Measurements from ENCODE around the gene IL1R1. TPM values are rescaled to one million over a fixed set of nuclear protein-coding genes. Genes with fewer than 3 reads are reported as not detected.

IL1R1 gene
- total RNA-seq, 1 donor from 2014 or later = 1.7 TPM

DNA sequence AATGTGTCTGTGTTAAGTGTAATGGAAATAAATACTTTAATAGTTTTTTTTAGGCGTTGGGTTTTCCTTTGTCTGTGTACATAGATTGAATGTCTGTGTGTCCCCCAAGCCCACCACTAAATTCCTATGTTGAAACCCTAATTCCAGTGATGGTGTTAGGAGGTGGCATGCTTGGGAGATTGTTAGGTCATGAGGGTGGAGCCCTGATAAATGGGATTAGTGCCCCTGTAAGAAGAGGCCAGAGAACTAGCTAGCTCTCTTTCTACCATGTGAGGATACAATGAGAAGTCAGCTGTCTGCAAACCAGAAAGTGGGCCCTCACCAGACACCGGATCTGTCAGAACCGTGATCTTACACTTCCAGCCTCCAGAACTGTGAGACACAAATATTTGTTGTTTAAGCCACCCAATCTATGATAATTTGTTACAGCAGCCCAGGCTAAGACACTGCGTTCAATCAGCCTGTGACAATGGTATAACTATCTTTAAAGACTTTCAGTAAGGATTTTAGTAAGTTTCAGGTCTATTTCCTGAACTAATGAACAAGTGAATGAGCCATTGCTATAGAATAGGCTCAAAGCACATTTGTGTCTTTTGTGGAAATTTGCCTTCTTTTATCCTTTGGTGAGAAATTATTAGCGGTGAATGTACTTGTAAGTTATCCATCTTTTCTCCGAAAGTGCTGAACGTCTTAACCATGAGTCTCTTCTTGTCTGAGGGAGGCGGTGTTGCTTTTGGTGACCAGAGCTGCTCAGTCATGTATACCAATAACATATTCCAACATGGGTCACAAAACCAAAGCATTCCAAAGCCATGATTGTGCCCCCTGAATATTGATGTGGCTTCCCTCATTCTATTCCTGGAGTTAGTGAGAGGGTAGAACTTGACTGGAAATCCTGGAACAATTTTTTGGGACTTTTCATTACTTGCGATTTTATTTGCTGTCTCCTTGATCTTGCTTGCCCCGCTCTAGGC lies 29.6 kb upstream of the IL1R1 start:
- TF ChIP-seq, protein P1, sequence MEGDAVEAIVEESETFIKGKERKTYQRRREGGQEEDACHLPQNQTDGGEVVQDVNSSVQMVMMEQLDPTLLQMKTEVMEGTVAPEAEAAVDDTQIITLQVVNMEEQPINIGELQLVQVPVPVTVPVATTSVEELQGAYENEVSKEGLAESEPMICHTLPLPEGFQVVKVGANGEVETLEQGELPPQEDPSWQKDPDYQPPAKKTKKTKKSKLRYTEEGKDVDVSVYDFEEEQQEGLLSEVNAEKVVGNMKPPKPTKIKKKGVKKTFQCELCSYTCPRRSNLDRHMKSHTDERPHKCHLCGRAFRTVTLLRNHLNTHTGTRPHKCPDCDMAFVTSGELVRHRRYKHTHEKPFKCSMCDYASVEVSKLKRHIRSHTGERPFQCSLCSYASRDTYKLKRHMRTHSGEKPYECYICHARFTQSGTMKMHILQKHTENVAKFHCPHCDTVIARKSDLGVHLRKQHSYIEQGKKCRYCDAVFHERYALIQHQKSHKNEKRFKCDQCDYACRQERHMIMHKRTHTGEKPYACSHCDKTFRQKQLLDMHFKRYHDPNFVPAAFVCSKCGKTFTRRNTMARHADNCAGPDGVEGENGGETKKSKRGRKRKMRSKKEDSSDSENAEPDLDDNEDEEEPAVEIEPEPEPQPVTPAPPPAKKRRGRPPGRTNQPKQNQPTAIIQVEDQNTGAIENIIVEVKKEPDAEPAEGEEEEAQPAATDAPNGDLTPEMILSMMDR (IDR thresholded peaks at IDR 0.05) = no peak
- no peak for TF ChIP-seq EZH2 (IDR thresholded peaks at IDR 0.05)
- TF ChIP-seq EZH2phosphoT487 (IDR thresholded peaks at IDR 0.05) = no peak
- Histone ChIP-seq H4K20me1 (ENCODE audit: low read depth) (no peaks in the 10 kb centered on the region), H3K36me3 (no peaks in the 10 kb centered on the region), H3K27ac (no peak overlapping the region), H3K4me2 (no peak overlapping the region), H3K4me3 (no peak overlapping the region), H3K9ac (no peak overlapping the region), H2AFZ (replicated peaks) (no peak overlapping the region), H3F3A (ENCODE audit: low read depth) (no peaks in the 10 kb centered on the region), H3K4me1 (peaks cover 6% of the 10 kb centered on the region), H3K79me2 (ENCODE audit: low read depth) (no peaks in the 10 kb centered on the region), H3K27me3 (no peaks in the 10 kb centered on the region), H3K9me3 (ENCODE audit: low read depth) (no peaks in the 10 kb centered on the region)
- Mint-ChIP-seq H3K4me3 (no peak overlapping the region), H3K4me1 (peaks cover 23% of the 10 kb centered on the region), H3K9me3 (peaks cover 7% of the 10 kb centered on the region), H3K27ac (no peak overlapping the region), H3K36me3 (no peaks in the 10 kb centered on the region), H3K27me3 (ENCODE audit: insufficient read depth, low read depth) (peaks cover 3% of the 10 kb centered on the region)
- no peak for DNase-seq (ENCODE audit: low spot score)

DNA sequence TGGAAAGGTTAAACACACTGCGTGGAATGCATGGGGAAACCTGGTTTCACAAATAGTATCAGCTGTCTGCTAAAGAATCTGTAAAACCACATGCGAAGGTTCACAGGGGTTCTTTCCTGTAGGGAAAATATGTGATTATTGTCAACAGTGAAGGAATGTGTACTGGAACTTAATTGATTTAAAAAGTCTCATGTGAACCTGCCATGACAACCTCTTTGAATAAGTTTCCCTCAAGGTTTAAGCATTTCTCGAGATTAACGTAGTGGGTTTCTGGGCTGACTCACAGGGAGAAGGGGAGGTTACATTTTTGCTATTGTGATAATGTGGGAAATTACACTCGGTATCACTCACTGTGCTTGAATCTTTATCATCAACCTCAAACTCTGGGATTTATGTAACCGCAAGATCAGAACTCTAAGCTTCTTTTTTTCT lies 28.2 kb upstream of the IL1R1 start:
- H3K4me2 ChIP-seq = no peak overlapping the region
- no peaks in the 10 kb centered on the region for H3K9me3 ChIP-seq (ENCODE audit: low read depth)
- peaks cover 6% of the 10 kb centered on the region for H3K4me1 ChIP-seq
- H3K27ac ChIP-seq = no peak overlapping the region
- no peaks in the 10 kb centered on the region for H3F3A ChIP-seq (ENCODE audit: low read depth)
- H3K36me3 ChIP-seq = no peaks in the 10 kb centered on the region
- H3K4me3 Mint-ChIP-seq = no peak overlapping the region
- H3K4me1 Mint-ChIP-seq = peaks cover 23% of the 10 kb centered on the region
- H3K27me3 ChIP-seq = no peaks in the 10 kb centered on the region
- no peak overlapping the region for H3K4me3 ChIP-seq
- peaks cover 7% of the 10 kb centered on the region for H3K9me3 Mint-ChIP-seq
- no peak for DNase-seq (ENCODE audit: low spot score)
- H3K79me2 ChIP-seq (ENCODE audit: low read depth) = no peaks in the 10 kb centered on the region
- H3K27ac Mint-ChIP-seq = no peak overlapping the region
- TF ChIP-seq, protein P1 (IDR thresholded peaks at IDR 0.05) = no peak
- TF ChIP-seq EZH2 (IDR thresholded peaks at IDR 0.05) (no peak), EZH2phosphoT487 (IDR thresholded peaks at IDR 0.05) (no peak)
- no peaks in the 10 kb centered on the region for H4K20me1 ChIP-seq (ENCODE audit: low read depth)
- H3K9ac ChIP-seq = no peak overlapping the region
- no peaks in the 10 kb centered on the region for H3K36me3 Mint-ChIP-seq
- H2AFZ ChIP-seq (replicated peaks) = no peak overlapping the region
- peaks cover 3% of the 10 kb centered on the region for H3K27me3 Mint-ChIP-seq (ENCODE audit: insufficient read depth, low read depth)

DNA sequence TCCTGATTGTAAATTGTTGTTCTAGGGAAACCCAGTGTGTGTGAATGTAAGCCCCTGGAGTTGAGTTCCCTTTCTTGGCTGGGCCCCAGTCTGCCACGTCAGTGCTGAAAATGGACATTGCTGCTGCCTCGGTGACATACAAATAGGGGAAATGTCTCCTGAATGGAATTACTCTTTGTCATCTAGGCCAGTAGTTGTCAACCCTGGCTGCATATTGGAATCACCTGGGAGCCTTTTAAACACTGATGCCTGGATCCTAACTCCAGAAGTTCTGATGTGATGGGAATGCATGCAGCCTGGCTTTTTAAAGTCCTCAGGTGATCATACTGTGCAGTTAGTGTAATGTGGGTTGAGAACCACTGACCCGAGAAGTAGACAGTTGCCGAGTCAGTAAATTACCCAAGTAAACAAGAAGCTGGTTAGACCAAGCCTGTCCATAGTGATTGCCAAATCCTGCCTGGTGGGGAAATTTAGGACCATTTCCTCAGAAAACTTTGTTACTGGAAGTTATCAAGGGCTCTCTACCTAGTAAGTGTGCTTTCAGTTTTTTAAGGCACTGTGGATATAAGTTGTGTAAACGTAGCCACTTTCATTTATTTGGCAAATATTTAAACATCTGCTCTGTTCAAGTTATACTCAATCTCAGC lies 27.6 kb upstream of the IL1R1 start:
- Histone ChIP-seq H3K9ac (no peak overlapping the region), H3K4me1 (peaks cover 6% of the 10 kb centered on the region), H3K79me2 (ENCODE audit: low read depth) (no peaks in the 10 kb centered on the region), H3K4me3 (no peak overlapping the region), H3F3A (ENCODE audit: low read depth) (no peaks in the 10 kb centered on the region), H2AFZ (replicated peaks) (no peak overlapping the region), H3K27me3 (no peaks in the 10 kb centered on the region), H3K36me3 (no peaks in the 10 kb centered on the region), H3K27ac (no peak overlapping the region), H3K9me3 (ENCODE audit: low read depth) (no peaks in the 10 kb centered on the region), H3K4me2 (no peak overlapping the region), H4K20me1 (ENCODE audit: low read depth) (no peaks in the 10 kb centered on the region)
- Mint-ChIP-seq H3K27me3 (ENCODE audit: insufficient read depth, low read depth) (peaks cover 3% of the 10 kb centered on the region), H3K9me3 (peaks cover 7% of the 10 kb centered on the region), H3K36me3 (no peaks in the 10 kb centered on the region), H3K4me1 (peaks cover 23% of the 10 kb centered on the region), H3K27ac (no peak overlapping the region), H3K4me3 (no peak overlapping the region)
- DNase-seq (ENCODE audit: low spot score) = no peak
- TF ChIP-seq EZH2 (IDR thresholded peaks at IDR 0.05) (no peak), EZH2phosphoT487 (IDR thresholded peaks at IDR 0.05) (no peak)
